ENCODE data around the gene ZSCAN22.

ZSCAN22 gene

GRCh38 chr19:58387338-58388174, 60.8 kb downstream of the ZSCAN22 start:
- peaks cover 22% of the 10 kb centered on the region; the same call in 1 of the 2 replicates for H3K36me3 ChIP-seq (ENCODE audit: insufficient read depth)
- peak overlapping the region; percentile 79 for H3K4me2 ChIP-seq
- no peak overlapping the region for H3K4me3 ChIP-seq (IDR thresholded peaks at IDR 0.05; ENCODE audit: insufficient read depth, low read depth, low read length)
- no peak for TF ChIP-seq CTCF (conservative IDR thresholded peaks at IDR 0.05; ENCODE audit: low read depth, low read length)
- peak overlapping the region; percentile 93 for H3K27ac ChIP-seq
- H3K9ac ChIP-seq: peak overlapping the region; percentile 85
- H3K79me2 ChIP-seq (ENCODE audit: insufficient read depth, low read depth): peaks cover 53% of the 10 kb centered on the region
- H4K20me1 ChIP-seq (ENCODE audit: insufficient read depth): peaks cover 12% of the 10 kb centered on the region
- H3K27me3 ChIP-seq (ENCODE audit: insufficient read depth, low read depth): no peaks in the 10 kb centered on the region
- peaks cover 45% of the 10 kb centered on the region for H3K4me1 ChIP-seq (ENCODE audit: low read depth, poor library complexity, severe bottlenecking)
- H2AFZ ChIP-seq (ENCODE audit: low read depth): peak overlapping the region; percentile 76

DNA sequence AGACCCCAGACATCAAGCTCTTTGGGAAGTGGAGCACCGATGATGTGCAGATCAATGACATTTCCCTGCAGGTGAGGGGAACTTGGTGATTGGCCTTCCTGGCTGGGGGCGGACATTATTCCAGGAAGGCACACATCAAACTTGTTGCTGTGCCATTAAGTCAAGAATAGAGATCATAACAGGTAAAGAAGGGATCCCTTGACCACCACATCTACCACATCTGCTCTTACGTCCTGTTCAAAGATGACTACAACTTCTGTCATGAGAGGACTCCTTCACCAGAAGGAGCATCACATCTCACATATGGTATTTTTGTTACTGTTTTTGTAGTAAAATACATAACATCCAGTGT, 61.4 kb downstream of the ZSCAN22 start:
- H3K36me3 ChIP-seq (ENCODE audit: insufficient read depth): peaks cover 28% of the 10 kb centered on the region; the same call in 1 of the 2 replicates
- no peak for TF ChIP-seq CTCF (conservative IDR thresholded peaks at IDR 0.05; ENCODE audit: low read depth, low read length)
- peaks cover 12% of the 10 kb centered on the region for H4K20me1 ChIP-seq (ENCODE audit: insufficient read depth)
- peak overlapping the region; percentile 79 for H3K4me2 ChIP-seq
- H3K9ac ChIP-seq: no peak overlapping the region
- no peak overlapping the region for H3K4me3 ChIP-seq (IDR thresholded peaks at IDR 0.05; ENCODE audit: insufficient read depth, low read depth, low read length)
- H2AFZ ChIP-seq (ENCODE audit: low read depth): no peak overlapping the region
- H3K27ac ChIP-seq: no peak overlapping the region
- H3K4me1 ChIP-seq (ENCODE audit: low read depth, poor library complexity, severe bottlenecking): peaks cover 45% of the 10 kb centered on the region
- H3K27me3 ChIP-seq (ENCODE audit: insufficient read depth, low read depth): no peaks in the 10 kb centered on the region
- peaks cover 53% of the 10 kb centered on the region for H3K79me2 ChIP-seq (ENCODE audit: insufficient read depth, low read depth)

All from KMS-11 (cell line).